HG03139 (cell line): ENCODE measurements around the gene MX2.
"Not testable (repeated sequence)": the region's sequence is repeated elsewhere in the genome, so short reads cannot be mapped to it uniquely, and the experiment has no call there.

Source experiments
- ATAC-seq: cut with Tn5 transposase; IDR thresholded peaks from one replicate; pipeline ENCODE4 v1.9.1; 2021; ENCODE audit not compliant: unreplicated experiment

MX2 gene

DNA sequence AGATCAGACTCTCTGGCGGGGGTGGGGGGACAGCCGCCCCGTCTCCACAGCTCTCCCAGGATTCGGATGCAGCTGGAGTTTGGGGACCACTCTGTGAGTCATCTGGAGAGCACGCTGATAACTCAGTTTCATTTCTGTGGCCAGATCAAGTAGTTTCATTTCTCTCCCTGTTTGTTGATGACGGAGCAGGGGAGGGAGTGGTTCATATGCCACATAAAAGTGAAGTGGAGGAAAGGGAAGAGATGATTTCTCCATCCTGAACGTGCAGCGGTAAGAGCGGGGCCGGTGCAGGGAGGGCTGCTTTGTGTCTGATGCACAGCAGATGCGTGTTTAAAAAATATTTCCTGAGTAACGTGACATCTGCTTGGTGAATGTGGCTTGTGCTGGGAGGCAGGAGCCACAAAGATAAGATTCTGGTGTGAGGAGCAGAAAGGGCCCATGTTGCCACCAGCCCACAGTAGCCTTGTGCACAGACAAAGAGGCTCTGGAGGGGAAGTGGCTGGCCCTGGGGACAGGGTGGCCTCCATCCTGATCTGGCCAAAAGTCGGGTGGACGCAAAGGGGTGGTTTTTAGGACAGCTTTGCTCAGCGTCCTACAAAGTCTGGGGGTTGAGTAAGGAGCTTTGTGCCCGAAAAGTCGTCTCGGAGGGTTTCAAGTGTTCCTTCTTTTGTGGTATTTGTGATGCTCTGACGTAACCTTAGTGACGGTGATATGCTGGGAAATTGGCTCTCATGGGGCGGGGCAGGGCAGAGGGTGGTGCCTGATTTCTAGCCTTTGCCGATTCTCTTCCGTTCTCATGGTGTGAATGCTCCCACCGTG, at the start of gene MX2:
Gene MX2 (plus strand): TSS at position 242 of the 819 bp plus-strand sequence. CDS start 14,880 bp downstream, outside the sequence.
- ATAC-seq, result no peak

- ATAC-seq, result not testable (repeated sequence)
Measured at GRCh38 chr21:41313285-41314164, 48.3 kb upstream of the MX2 start.

DNA sequence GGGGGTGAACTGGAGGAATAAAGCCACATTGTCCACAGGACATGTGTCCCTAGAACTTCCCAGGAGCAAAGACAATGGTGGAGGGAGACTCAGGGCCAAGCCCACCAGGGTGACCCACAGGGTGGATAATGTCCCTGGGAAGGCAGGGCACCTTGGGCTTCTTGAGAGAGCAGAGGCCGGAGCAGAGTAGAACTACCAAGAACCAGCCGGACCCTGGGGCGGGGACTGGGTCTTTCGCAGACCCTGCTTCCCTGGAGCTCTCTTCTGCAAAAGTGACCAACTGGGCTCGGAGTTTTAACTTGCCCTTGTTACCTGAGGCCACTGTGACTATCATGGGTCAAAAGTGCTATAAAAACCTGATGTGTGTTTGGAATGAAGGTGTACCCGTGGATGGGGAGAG, 46.1 kb upstream of the MX2 start:
- no peak for ATAC-seq

DNA sequence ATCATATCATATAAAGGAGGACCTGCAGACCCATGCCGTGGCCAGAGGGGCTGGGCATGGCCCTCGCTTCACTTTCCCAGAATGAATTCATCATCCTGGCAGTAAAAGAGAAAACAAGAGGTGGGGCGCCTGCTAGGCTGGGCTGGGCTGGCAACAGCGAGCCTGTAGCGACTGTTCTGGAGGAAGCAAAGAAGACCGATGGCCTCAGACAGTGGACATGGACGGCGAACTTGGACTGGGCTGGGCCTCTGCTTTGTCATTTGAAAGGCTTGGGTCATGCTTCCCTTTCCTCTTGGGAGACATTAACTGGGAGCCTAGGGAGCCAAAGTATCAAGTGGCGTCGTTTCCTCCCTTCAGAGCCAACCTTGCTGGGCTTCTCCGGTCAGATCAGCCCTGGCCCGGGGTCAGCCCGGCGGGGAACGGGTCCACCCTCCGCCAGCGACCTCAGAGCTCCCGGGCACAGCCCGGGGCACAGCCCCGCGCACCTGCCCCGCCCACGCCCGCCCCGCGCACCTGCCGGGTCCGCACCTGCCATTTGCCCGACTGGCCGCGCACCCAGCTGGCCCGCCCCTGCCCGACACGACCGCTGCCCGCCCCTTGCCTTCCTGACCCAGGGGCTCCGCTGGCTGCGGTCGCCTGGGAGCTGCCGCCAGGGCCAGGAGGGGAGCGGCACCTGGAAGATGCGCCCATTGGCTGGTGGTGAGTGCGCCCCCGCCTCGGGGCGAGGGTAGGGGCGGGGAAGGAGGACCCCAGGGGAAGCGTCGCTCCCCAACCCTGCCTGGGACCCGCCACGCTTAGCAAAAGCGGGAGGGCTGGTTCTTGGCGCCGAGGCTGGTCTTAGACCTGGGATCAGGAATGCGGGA, 45.4 kb upstream of the MX2 start, which contains the start of gene FAM3B:
Gene FAM3B (plus strand): TSS at position 602 of the 863 bp plus-strand sequence. CDS start 79 bp downstream, at position 681.
- no peak for ATAC-seq

- ATAC-seq, result no peak
Measured at GRCh38 chr21:41317063-41317392, 44.8 kb upstream of the MX2 start.

DNA sequence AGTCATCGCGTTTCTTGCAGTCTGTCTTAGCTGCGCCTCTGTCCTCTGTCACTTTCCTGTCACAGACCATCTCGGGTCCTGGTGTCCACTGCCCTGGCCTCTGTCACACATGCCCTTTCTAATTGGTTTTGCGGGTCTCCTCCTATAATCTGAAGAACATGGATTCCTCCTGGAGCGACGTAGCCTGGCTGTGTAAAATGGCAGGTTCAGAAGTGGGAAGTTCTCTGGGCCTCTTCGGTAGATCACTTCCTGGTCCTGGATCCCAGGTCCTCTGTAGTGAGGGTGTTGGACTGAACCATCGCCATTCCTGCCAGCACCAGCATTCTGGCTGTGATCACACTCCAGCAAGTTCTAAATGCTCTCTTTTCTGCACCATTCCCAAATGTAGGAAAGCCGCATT, 44.4 kb upstream of the MX2 start:
- no peak for ATAC-seq

- ATAC-seq, result no peak
Measured at GRCh38 chr21:41318218-41318617, 43.6 kb upstream of the MX2 start.

- ATAC-seq, result no peak
Measured at GRCh38 chr21:41319273-41319672, 42.6 kb upstream of the MX2 start.

- no peak for ATAC-seq
Measured at GRCh38 chr21:41321211-41321907, 40.5 kb upstream of the MX2 start.

- no peak for ATAC-seq
Measured at GRCh38 chr21:41321908-41322495, 39.8 kb upstream of the MX2 start.

DNA sequence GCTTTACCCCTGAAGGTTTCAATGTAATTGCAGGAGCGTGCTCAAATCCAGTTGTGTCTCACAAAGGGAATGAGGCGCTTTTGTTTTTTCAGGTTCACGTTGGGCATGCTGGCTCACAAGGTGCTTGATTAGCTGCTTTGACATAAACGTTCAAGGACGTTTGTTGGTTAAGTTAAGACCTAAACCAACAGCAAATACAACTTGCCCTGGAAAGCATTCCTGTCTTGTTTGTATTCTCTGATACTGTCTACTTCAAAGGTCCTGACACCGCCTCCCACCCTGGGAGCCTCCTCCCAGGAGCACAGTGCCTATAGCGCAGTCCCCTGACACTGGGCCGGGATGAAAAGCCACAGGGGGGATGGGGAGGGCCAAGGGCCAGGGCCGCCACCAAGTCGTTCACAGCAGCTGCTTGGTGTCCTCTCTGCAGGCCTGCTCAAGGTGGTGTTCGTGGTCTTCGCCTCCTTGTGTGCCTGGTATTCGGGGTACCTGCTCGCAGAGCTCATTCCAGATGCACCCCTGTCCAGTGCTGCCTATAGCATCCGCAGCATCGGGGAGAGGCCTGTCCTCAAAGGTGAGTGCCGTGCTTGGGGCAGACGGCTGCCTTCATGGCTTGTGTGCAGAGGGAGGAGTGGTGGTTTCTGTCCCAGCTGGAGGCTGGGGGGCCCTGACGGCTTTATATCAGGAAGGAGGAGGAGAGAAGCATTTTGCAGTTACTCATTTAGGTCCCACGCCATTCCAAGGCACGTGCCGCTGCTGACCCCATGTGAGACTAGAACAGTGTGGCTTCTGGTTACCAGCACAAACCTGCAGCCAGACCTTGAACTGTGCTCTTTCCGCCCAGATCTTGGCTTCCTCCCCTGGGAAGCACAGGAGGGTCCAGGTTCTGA, 39.1 kb upstream of the MX2 start:
- no peak for ATAC-seq

GRCh38 chr21:41325138-41325912, 36.5 kb upstream of the MX2 start:
- no peak for ATAC-seq

GRCh38 chr21:41326414-41327080, 35.3 kb upstream of the MX2 start:
- ATAC-seq, result no peak

DNA sequence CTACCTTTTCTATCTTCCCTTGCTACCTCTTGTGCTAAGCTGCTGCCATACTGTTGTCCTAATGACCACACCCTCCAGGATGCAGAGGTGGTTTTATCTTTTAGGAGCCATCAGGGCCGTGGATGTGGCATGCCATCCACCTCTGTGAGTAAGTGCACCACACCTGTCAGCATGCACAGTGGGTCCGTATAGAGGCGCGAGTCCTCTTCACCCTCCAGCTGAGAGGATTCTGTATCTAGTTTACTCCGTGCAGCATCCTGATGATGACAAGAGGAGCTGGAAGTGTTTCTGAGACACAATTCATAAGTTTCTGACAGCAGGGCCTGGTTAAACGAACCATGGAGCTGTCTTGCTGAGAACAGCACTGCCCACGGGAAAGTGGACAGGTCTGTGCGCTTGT, 34.1 kb upstream of the MX2 start:
- ATAC-seq, result no peak

- ATAC-seq, result no peak
Measured at GRCh38 chr21:41328660-41329607, 32.9 kb upstream of the MX2 start.

- ATAC-seq, result no peak
Measured at GRCh38 chr21:41333752-41334151, 28.1 kb upstream of the MX2 start.

DNA sequence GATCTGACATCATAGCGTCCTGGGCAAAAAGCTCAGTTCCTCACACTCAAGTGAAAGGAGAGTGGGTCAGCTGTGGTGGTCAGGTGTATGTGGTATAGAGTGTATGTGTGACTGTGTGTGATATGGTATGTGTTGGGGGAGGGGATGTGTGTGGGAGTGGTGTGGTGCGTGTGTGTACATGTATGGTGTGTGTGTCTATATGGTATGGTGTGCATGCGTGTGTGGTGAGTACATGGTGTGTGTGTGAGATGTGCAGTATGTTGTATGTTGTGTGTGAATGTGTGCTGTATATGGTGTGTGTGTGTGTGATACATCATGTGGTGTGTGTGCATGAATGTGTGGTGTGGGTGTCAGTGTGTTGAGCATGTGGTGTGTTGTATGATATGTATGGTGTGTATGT, 24.3 kb upstream of the MX2 start:
- ATAC-seq, result no peak
